CD14-positive monocyte (primary cell): ENCODE results near the gene CD37. TPM values are rescaled to one million over a fixed set of nuclear protein-coding genes. Genes with fewer than 3 reads are reported as not detected.

Source experiments
- DNase-seq, 3 donors: peaks; one replicate each; pipeline ENCODE4 v3.0.0-alpha.2; 2011 to 2022
- H2AFZ ChIP-seq: 2 replicates; pipeline ENCODE4 v1.6.0; 2012; ENCODE audit warnings: mild to moderate bottlenecking, low read depth, low read length, inconsistent platforms; ENCODE audit not compliant: insufficient read depth, poor library complexity, severe bottlenecking
- H3K27ac ChIP-seq, 2 donors: 1 replicate in 1 of 2; 2 replicates in 1 of 2; pipeline ENCODE4 v1.5.1; 2012 to 2013; ENCODE audit warnings: low read length in 2 of 2, control low read depth in 1 of 2, inconsistent platforms in 1 of 2, low read depth in 1 of 2, mild to moderate bottlenecking in 1 of 2
- H3K27me3 ChIP-seq, 2 donors: one replicate each; pipeline versions ENCODE4 v1.6.0 to v1.6.1; 2011 to 2013; ENCODE audit warnings: low read length in 2 of 2; ENCODE audit not compliant: control insufficient read depth in 2 of 2, insufficient read depth in 2 of 2
- H3K36me3 ChIP-seq, 2 donors: replicated peaks in 1 of 2; 1 replicate in 1 of 2; 2 replicates in 1 of 2; pipeline versions ENCODE4 v1.5.1 to v1.6.1; 2012 to 2013; ENCODE audit warnings: low read length in 2 of 2, control low read depth in 1 of 2, inconsistent platforms in 1 of 2, mild to moderate bottlenecking in 1 of 2; ENCODE audit not compliant: insufficient read depth in 2 of 2, control insufficient read depth in 1 of 2
- H3K4me1 ChIP-seq, 2 donors: 1 replicate in 1 of 2; 2 replicates in 1 of 2; pipeline versions ENCODE4 v1.5.1 to v1.6.1; 2012 to 2013; ENCODE audit warnings: low read length in 2 of 2, control low read depth in 1 of 2, inconsistent platforms in 1 of 2, mild to moderate bottlenecking in 1 of 2, moderate library complexity in 1 of 2; ENCODE audit not compliant: insufficient read depth in 2 of 2, control insufficient read depth in 1 of 2
- H3K4me2 ChIP-seq: replicated peaks from 2 replicates; pipeline ENCODE3; 2012; ENCODE audit warnings: low read length, moderate library complexity, mild to moderate bottlenecking; ENCODE audit not compliant: poor library complexity, severe bottlenecking; ENCODE audit errors: extremely low read depth
- H3K4me3 ChIP-seq, 3 experiments: fragments of 200-600 bp in 1 of 3; sonication (generic) in 1 of 3; replicated peaks in 1 of 3; 1 replicate in 2 of 3; 2 replicates in 1 of 3; pipeline ENCODE4 v1.5.1; 2011 to 2013; ENCODE audit warnings: low read length in 3 of 3, mild to moderate bottlenecking in 3 of 3, control low read depth in 2 of 3, low read depth in 2 of 3, inconsistent platforms in 1 of 3, moderate library complexity in 1 of 3
- H3K79me2 ChIP-seq: 2 replicates; pipeline ENCODE4 v1.6.0; 2012; ENCODE audit warnings: mild to moderate bottlenecking, control low read depth, inconsistent platforms, low read length, moderate library complexity; ENCODE audit not compliant: insufficient read depth
- H3K9ac ChIP-seq: 2 replicates; pipeline ENCODE4 v1.6.0; 2017; ENCODE audit warnings: low read length, mild to moderate bottlenecking; ENCODE audit not compliant: insufficient read depth, poor library complexity, severe bottlenecking
- H3K9me3 ChIP-seq, 2 donors: replicated peaks in 1 of 2; 1 replicate in 1 of 2; 2 replicates in 1 of 2; pipeline versions ENCODE4 v1.5.1 to v1.6.1; 2012 to 2013; ENCODE audit warnings: low read length in 2 of 2, control low read depth in 1 of 2; ENCODE audit not compliant: control insufficient read depth in 1 of 2, insufficient read depth in 1 of 2
- H4K20me1 ChIP-seq: 2 replicates; pipeline ENCODE4 v1.6.0; 2012; ENCODE audit warnings: mild to moderate bottlenecking, low read length, control low read depth, moderate library complexity; ENCODE audit not compliant: insufficient read depth
- H3K27ac Mint-ChIP-seq, 7 donors: one replicate each; pipeline ENCODE4 v1.8.0; 2020; ENCODE audit warnings: mild to moderate bottlenecking in 7 of 7, mixed read lengths in 7 of 7, moderate library complexity in 6 of 7, inconsistent platforms in 2 of 7
- H3K27me3 Mint-ChIP-seq, 3 donors: one replicate each; pipeline ENCODE4 v1.8.0; 2021 to 2022; ENCODE audit warnings: low read depth in 3 of 3, mild to moderate bottlenecking in 3 of 3, mixed read lengths in 3 of 3, moderate library complexity in 3 of 3, inconsistent platforms in 1 of 3
- H3K36me3 Mint-ChIP-seq, 2 donors: one replicate each; pipeline ENCODE4 v1.8.0; 2020; ENCODE audit warnings: mixed read lengths in 2 of 2, inconsistent platforms in 1 of 2, mild to moderate bottlenecking in 1 of 2
- H3K4me1 Mint-ChIP-seq: one replicate; pipeline ENCODE4 v1.8.0; 2020; ENCODE audit warnings: mild to moderate bottlenecking, mixed read lengths
- H3K4me3 Mint-ChIP-seq, 2 donors: one replicate each; pipeline ENCODE4 v1.8.0; 2020; ENCODE audit warnings: mild to moderate bottlenecking in 2 of 2, mixed read lengths in 2 of 2, moderate library complexity in 1 of 2
- H3K9me3 Mint-ChIP-seq, 7 donors: one replicate each; pipeline ENCODE4 v1.8.0; 2020 to 2022; ENCODE audit warnings: mixed read lengths in 7 of 7, mild to moderate bottlenecking in 6 of 7, moderate library complexity in 6 of 7, inconsistent platforms in 2 of 7
- CTCF ChIP-seq: fragments of 200-600 bp; IDR thresholded peaks from one replicate; pipeline ENCODE4 v1.8.0; 2022; ENCODE audit warnings: antibody characterized with exemption, mild to moderate bottlenecking
- WGBS: methylation state at CpG from one replicate; pipeline ENCODE4 v1.1.5; 2013; ENCODE audit warnings: missing lambda C conversion rate; ENCODE audit not compliant: insufficient coverage; 5-methylcytosine and 5-hydroxymethylcytosine counted together
- intact Hi-C, 2 donors: fragments of 100-400 bp; cut with micrococcal nuclease; formaldehyde crosslinking; loops; one replicate each; pipeline versions ENCODE4 v1.15.0 to v1.15.1; 2023
- polyA plus RNA-seq, 3 donors: library from polyadenylated mRNA; depleted of rRNA in 1 of 3; unstranded in 2 of 3; stranded (reverse) in 1 of 3; fragments of 300-500 nt in 2 of 3; fragments of >200 nt in 1 of 3; fragmentation: Illumina TruSeq in 2 of 3; gene quantifications; 1 replicate in 2 of 3; 2 replicates in 1 of 3; pipeline ENCODE4 v1.2.3, GENCODE V29; 2012 to 2021

Gene CD37
- polyA plus RNA-seq, 3 donors = 147 to 380 (median 194) TPM

GRCh38 chr19:49338691-49339300 is 3.6 kb downstream of the CD37 start:
- Histone ChIP-seq H3K9ac (no peak overlapping the region), H3K27ac (no peak overlapping the region), H3K4me1 (peaks cover 33 to 56% of the 10 kb centered on the region in 2 donors), H3K79me2 (peaks cover 36% of the 10 kb centered on the region), H3K36me3 (peaks cover 22 to 40% of the 10 kb centered on the region in 2 donors), H3K4me2 (no peak overlapping the region), H3K27me3 (no peaks in the 10 kb centered on the region), H3K9me3 (no peaks in the 10 kb centered on the region), H2AFZ (no peak overlapping the region), H3K4me3 (no peak overlapping the region), H4K20me1 (peaks cover 39% of the 10 kb centered on the region)
- peak overlapping the region in 4 of 7 donors; percentile 18 to 73 (median 63) for H3K27ac Mint-ChIP-seq
- H3K4me1 Mint-ChIP-seq = peaks cover 49% of the 10 kb centered on the region
- H3K9me3 Mint-ChIP-seq = peaks cover 0 to 6% (median 0%) of the 10 kb centered on the region in 7 donors
- H3K4me3 Mint-ChIP-seq = peak overlapping the region in 1 of 2 donors; percentile 55
- intact Hi-C loops = no loop called here
- WGBS = 96% methylated on average over 29 of the region's 30 CpGs
- peaks cover 24 to 40% of the 10 kb centered on the region in 2 donors for H3K36me3 Mint-ChIP-seq
- no peak for TF ChIP-seq CTCF
- peaks cover 0 to 3% (median 3%) of the 10 kb centered on the region in 3 donors for H3K27me3 Mint-ChIP-seq
- DNase-seq = no peak

GRCh38 chr19:49339301-49340068 is 4.3 kb downstream of the CD37 start:
- Mint-ChIP-seq H3K4me1 (peaks cover 44% of the 10 kb centered on the region), H3K36me3 (peaks cover 24 to 40% of the 10 kb centered on the region in 2 donors), H3K27ac (peak overlapping the region in 2 of 7 donors; percentile 23 to 58), H3K4me3 (no peak overlapping the region), H3K27me3 (peaks cover 0 to 3% (median 3%) of the 10 kb centered on the region in 3 donors), H3K9me3 (peaks cover 0 to 6% (median 0%) of the 10 kb centered on the region in 7 donors)
- no peak overlapping the region for H3K4me2 ChIP-seq
- H3K4me1 ChIP-seq = peaks cover 27 to 49% of the 10 kb centered on the region in 2 donors
- H3K79me2 ChIP-seq = peaks cover 36% of the 10 kb centered on the region
- no peaks in the 10 kb centered on the region for H3K9me3 ChIP-seq
- no peaks in the 10 kb centered on the region for H3K27me3 ChIP-seq
- no peak overlapping the region for H2AFZ ChIP-seq
- no peak for TF ChIP-seq CTCF
- peaks cover 22 to 40% of the 10 kb centered on the region in 2 donors for H3K36me3 ChIP-seq
- H3K9ac ChIP-seq = no peak overlapping the region
- intact Hi-C loops = no loop called here
- no peak for DNase-seq
- no peak overlapping the region for H3K4me3 ChIP-seq
- peaks cover 39% of the 10 kb centered on the region for H4K20me1 ChIP-seq
- H3K27ac ChIP-seq = no peak overlapping the region
- WGBS = 96% methylated on average over 39 of the region's 47 CpGs
